Right lung (tissue), 5 donors: ENCODE data around the gene BICRA. TPM values are rescaled to one million over a fixed set of nuclear protein-coding genes. Genes with fewer than 3 reads are reported as not detected.
"Not testable (repeated sequence)": the region's sequence is repeated elsewhere in the genome, so short reads cannot be mapped to it uniquely, and the experiment has no call there.

Source experiments
- DNase-seq, 2 donors: peaks; one replicate each; pipeline ENCODE4 v3.0.0-alpha.2; 2013
- polyA plus RNA-seq, 5 donors: library from polyadenylated mRNA; unstranded; fragments of 120-200 nt; gene quantifications; one replicate each; pipeline versions ENCODE4 v1.2.1 to v1.2.3, GENCODE V29; 2013; ENCODE audit warnings: inconsistent platforms in 1 of 5, low replicate concordance in 1 of 5; ENCODE audit not compliant: insufficient read length in 5 of 5, insufficient read depth in 1 of 5

Gene BICRA
- polyA plus RNA-seq, 5 donors: 11.7 to 17.2 (median 15.6) TPM

- DNase-seq: no peak
These were observed 132.1 kb downstream of the BICRA start for GRCh38 chr19:47740866-47741519.

GRCh38 chr19:47741544-47742140, 132.7 kb downstream of the BICRA start:
- DNase-seq: no peak

- no peak for DNase-seq
These were observed 133.7 kb downstream of the BICRA start for GRCh38 chr19:47742634-47743033.

- peak; percentile 94 to 95 for DNase-seq
These were observed 136.3 kb downstream of the BICRA start, which contains the start of gene NOP53 for GRCh38 chr19:47745010-47745901. NOP53 (plus strand) TSS chr19:47745546; CDS start chr19:47745560, 14 bp downstream.

- not testable (repeated sequence) for DNase-seq
These were observed 137.2 kb downstream of the BICRA start for GRCh38 chr19:47746129-47746528.

GRCh38 chr19:47749326-47749725, 140.4 kb downstream of the BICRA start:
- DNase-seq: no peak

- no peak for DNase-seq
These were observed 141.8 kb downstream of the BICRA start for GRCh38 chr19:47750752-47751151.

- no peak for DNase-seq
These were observed 143.7 kb downstream of the BICRA start for GRCh38 chr19:47752440-47753211.

Other genes starting within 250 kb of the BICRA start
- gene MEIS3, start 189.6 kb upstream of the BICRA start, polyA plus RNA-seq: 10 to 100 TPM; 20.6 to 35.7 (median 27.4) TPM
- gene SLC8A2, start 137.2 kb upstream of the BICRA start, polyA plus RNA-seq: under 1 TPM in 4 of 5 donors, not detected in 1; 0.07 to 0.19 (median 0.15) TPM
- 10 to 100 TPM; 12.4 to 17.5 (median 13.5) TPM for gene KPTN, start 124.9 kb upstream of the BICRA start, polyA plus RNA-seq
- 100 to 1,000 TPM; 107 to 155 (median 119) TPM for gene NAPA, start 94.1 kb upstream of the BICRA start, polyA plus RNA-seq
- under 1 TPM; 0.14 to 0.55 (median 0.23) TPM for gene ZNF541, start 36.0 kb upstream of the BICRA start, polyA plus RNA-seq
- 100 to 1,000 TPM in 3 of 5 donors, 10 to 100 TPM in 2; 79.9 to 160 (median 107) TPM for gene EHD2, start 104.3 kb downstream of the BICRA start, polyA plus RNA-seq
- 100 to 1,000 TPM; 393 to 541 (median 463) TPM for gene NOP53, start 136.4 kb downstream of the BICRA start, polyA plus RNA-seq
- 100 to 1,000 TPM; 176 to 307 (median 209) TPM for gene SELENOW, start 169.6 kb downstream of the BICRA start, polyA plus RNA-seq
- not detected for gene TPRX1, start 195.4 kb downstream of the BICRA start, polyA plus RNA-seq
- gene CRX, start 212.8 kb downstream of the BICRA start, polyA plus RNA-seq: under 1 TPM in 4 of 5 donors, not detected in 1; 0.04 to 0.16 (median 0.09) TPM